ENCODE results near the gene KRTAP2-3.

The KRTAP2-3 gene

GRCh38 chr17:41029633-41030245 is 30.2 kb downstream of the KRTAP2-3 start, which contains the start of gene KRTAP1-4:
TSS of gene KRTAP1-4 (minus strand) at chr17:41030195. CDS start at chr17:41030078, 117 bp downstream.
- DNase-seq (ENCODE audit: low spot score): no peak

GRCh38 chr17:41026715-41027471 is 33.0 kb downstream of the KRTAP2-3 start, which contains the start of gene KRTAP1-5:
TSS of gene KRTAP1-5 (minus strand) at chr17:41027208. CDS start at chr17:41027155, 53 bp downstream.
- DNase-seq (ENCODE audit: low spot score): no peak

GRCh38 chr17:41024697-41025096 is 35.2 kb downstream of the KRTAP2-3 start:
- no peak for DNase-seq (ENCODE audit: low spot score)

DNA sequence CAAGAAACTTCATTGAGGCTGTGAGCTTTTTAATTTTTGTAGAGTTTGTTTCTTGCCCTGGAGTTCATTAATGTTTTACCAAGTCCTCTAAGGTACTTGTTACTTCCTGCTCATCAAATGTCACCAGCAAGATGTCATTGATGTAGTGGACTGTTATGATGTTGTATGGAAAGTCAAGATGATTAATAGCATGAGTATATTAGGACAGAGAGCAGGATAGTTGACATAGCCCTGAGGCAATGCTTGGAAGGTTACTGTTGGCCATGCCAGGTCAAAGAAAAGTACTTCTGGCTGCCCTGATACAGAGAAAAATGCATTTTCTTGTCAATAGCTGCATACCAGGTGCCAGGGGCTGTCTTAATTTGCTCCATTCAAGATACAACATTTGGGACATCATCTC is 39.6 kb downstream of the KRTAP2-3 start:
- DNase-seq (ENCODE audit: low spot score): no peak

- DNase-seq (ENCODE audit: low spot score): no peak
These were observed 40.5 kb downstream of the KRTAP2-3 start for GRCh38 chr17:41019415-41019814.

GRCh38 chr17:41018541-41018940 is 41.4 kb downstream of the KRTAP2-3 start:
- no peak for DNase-seq (ENCODE audit: low spot score)

DNA sequence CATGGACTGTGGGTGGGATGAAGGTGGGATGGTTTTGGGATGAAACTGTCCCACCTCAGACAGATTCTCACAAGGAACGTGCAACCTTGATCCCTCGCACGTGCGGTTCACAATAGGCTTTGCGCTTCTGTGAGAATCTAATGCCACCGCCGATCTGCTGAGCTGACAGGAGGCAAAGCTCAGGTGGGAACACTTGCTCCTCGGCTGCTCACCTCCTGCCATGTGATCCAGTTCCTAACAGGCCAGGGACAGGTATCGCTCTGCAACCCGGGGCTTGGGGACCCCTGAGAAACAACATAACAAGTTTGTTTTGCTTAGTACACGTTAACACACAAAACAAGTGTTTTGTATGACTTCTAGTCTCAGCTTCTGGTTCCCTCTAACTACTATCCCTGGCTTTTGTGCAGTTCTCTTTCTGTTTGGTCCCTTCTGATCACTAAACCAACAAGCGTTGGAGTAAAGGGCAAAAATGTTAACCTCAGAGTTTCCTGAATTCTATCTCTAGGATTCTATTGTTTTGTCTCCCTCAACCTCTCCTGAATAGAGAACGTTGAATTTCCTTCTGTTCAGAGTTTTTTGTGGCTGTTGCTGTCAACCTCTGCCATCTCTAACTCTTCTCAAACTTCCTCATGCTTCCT is 43.2 kb downstream of the KRTAP2-3 start:
- no peak for DNase-seq (ENCODE audit: low spot score)

GRCh38 chr17:41015454-41015853 is 44.5 kb downstream of the KRTAP2-3 start:
- no peak for DNase-seq (ENCODE audit: low spot score)

- no peak for DNase-seq (ENCODE audit: low spot score)
These were observed 46.3 kb downstream of the KRTAP2-3 start for GRCh38 chr17:41013606-41014005.

DNA sequence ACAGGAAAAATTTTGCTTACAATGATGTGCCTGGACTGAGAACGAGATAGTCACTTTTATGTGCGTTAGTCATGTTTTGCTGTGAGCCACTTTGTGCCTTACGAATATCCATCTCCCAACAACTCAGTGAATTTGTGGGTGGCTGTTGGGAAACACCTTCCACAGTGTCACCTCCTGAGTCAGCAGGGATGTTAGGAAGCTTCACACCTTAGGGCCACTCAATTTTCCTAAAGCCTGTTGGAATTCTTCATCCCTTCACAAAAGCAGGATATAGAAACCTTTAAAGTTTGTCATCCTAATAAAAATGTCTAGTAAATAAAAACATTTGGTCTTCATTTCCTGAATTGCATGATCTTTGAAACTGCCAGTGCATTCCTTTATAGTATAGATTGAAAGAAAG is 46.7 kb downstream of the KRTAP2-3 start:
- DNase-seq (ENCODE audit: low spot score): no peak

GRCh38 chr17:41012326-41013120 is 47.4 kb downstream of the KRTAP2-3 start:
- no peak for DNase-seq (ENCODE audit: low spot score)

DNA sequence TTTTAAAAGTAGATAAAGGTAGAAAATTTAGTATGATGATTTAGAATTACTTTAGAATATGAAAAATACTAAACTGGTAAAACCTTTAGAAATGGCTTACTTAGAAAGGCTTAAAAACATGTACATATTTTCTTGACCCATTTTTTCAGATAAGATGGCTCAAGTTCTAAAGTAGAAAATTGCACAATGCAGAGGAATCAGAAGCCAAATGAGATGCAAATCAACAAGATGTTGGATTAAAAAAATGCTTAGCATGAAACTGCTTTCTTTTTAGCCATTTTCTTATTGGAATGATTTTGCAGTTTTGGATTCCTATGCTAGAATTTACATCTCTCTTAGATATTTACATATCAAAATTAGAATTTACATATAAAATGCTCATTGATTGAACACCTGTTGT is 49.5 kb downstream of the KRTAP2-3 start:
- no peak for DNase-seq (ENCODE audit: low spot score)

DNA sequence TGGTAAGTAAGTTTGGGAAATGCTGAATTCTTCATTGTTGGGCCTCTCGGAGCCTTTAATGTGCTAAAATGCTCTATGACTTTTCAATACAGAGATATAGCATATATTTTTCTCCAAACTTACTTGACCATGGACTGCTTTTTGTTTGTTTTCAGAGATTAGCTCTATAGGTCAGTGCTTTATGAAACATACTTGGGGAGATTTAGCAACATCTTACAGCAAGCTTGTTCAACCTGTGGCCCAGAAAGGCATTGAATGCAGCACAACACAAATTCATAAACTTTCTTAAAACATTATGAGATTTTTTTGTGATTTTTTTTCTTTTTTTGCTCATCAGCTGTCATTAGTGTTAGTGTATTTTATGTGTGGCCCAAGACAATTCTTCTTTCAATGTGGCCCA is 50.0 kb downstream of the KRTAP2-3 start:
- no peak for DNase-seq (ENCODE audit: low spot score)

- DNase-seq (ENCODE audit: low spot score): no peak
These were observed 50.6 kb downstream of the KRTAP2-3 start for GRCh38 chr17:41009301-41009760.
